ENCODE data around the gene ZNF607. TPM values are rescaled to one million over a fixed set of nuclear protein-coding genes. Genes with fewer than 3 reads are reported as not detected.

ZNF607 gene
- total and polyA plus RNA-seq, 2 of the 8 experiments (the other 6 are each of a cell fraction or from before 2014, with no cell fraction given): 6.7 to 15.9 TPM

- no peak overlapping the region for H2BK120ac ChIP-seq (replicated peaks; ENCODE audit: low read depth, low read length)
- no peaks in the 10 kb centered on the region for H3K23me2 ChIP-seq (ENCODE audit: low read depth, low read length)
- ChIA-PET CTCF (ENCODE audit: partially characterized antibody) (interaction anchor here (0.6 kb wide), 1 partner anchor 36 kb away, joined by 3 read pairs; no protein-coding TSS in a partner anchor), POLR2A (ENCODE audit: partially characterized antibody) (no interaction called here)
- no peak overlapping the region for H4K91ac ChIP-seq (replicated peaks; ENCODE audit: insufficient read length, low read length)
- no peak overlapping the region for H2BK20ac ChIP-seq (ENCODE audit: low read length)
- no peaks in the 10 kb centered on the region for H4K20me1 ChIP-seq (replicated peaks in 1 of 2; ENCODE audit: control insufficient read depth in 1 of 2, insufficient read depth in 2 of 2, low read length in 2 of 2)
- no peaks in the 10 kb centered on the region for H3K79me1 ChIP-seq (ENCODE audit: low read depth, low read length)
- H3K9me3 ChIP-seq (ENCODE audit: insufficient read depth in 2 of 2, low read depth in 1 of 2, low read length in 1 of 2): peaks cover 15 to 16% of the 10 kb centered on the region in 2 experiments
- no peaks in the 10 kb centered on the region for H3K4me1 ChIP-seq (replicated peaks in 1 of 4; ENCODE audit: control insufficient read depth in 3 of 4, insufficient read depth in 4 of 4, low read length in 3 of 4)
- H3K56ac ChIP-seq (replicated peaks; ENCODE audit: insufficient read length, low read depth, low read length): no peak overlapping the region
- H3K23ac ChIP-seq (ENCODE audit: insufficient read length): no peak overlapping the region
- DNase-seq (ENCODE audit: low read depth in 1 of 2, low spot score in 2 of 2) (no peak), FAIRE-seq (no peak)
- no peak overlapping the region for H3K14ac ChIP-seq (ENCODE audit: insufficient read length)
- no peak overlapping the region for H2BK5ac ChIP-seq (ENCODE audit: low read depth, low read length)
- no peak overlapping the region for H3K4ac ChIP-seq (replicated peaks; ENCODE audit: insufficient read length, low read depth, low read length)
- no peak overlapping the region for H3K27ac ChIP-seq (ENCODE audit: low read depth, low read length)
- 85% methylated on average over 3 of the region's 3 CpGs; no CpG with 5 or more reads in 1 of the 2 experiments for WGBS, 2 experiments (ENCODE audit: extremely low coverage in 1 of 2, insufficient coverage in 1 of 2, insufficient read length in 1 of 2, insufficient replicate concordance in 2 of 2, low coverage in 1 of 2, low lambda C conversion rate in 2 of 2, missing lambda C conversion rate in 1 of 2)
- no peak overlapping the region for H3K9ac ChIP-seq (replicated peaks in 1 of 4; ENCODE audit: extremely low read depth in 1 of 4, low read depth in 3 of 4, low read length in 3 of 4)
- H4K8ac ChIP-seq (ENCODE audit: extremely low read depth, insufficient read depth, low read length): no peak overlapping the region
- H2BK12ac ChIP-seq (ENCODE audit: low read depth, low read length): no peak overlapping the region
- H2AFZ ChIP-seq (ENCODE audit: low read length): no peak overlapping the region
- H3K36me3 ChIP-seq (ENCODE audit: control insufficient read depth in 2 of 4, insufficient read depth in 4 of 4, low read length in 3 of 4): no peaks in the 10 kb centered on the region
- no peak overlapping the region for H2AK5ac ChIP-seq (ENCODE audit: low read depth, low read length)
- no peak overlapping the region for H3K4me3 ChIP-seq (ENCODE audit: extremely low read depth in 1 of 4, insufficient read depth in 2 of 4, low read depth in 3 of 4, low read length in 4 of 4)
- TF ChIP-seq SAP30 (IDR thresholded peaks at IDR 0.05; ENCODE audit: insufficient read depth, insufficient replicate concordance, low read length) (no peak), POLR2A (IDR thresholded peaks at IDR 0.05; ENCODE audit: control extremely low read depth in 1 of 2, low read depth in 2 of 2, low read length in 2 of 2) (no peak), RFX5 (IDR thresholded peaks at IDR 0.05; ENCODE audit: borderline replicate concordance, low read depth, low read length) (no peak), SIX5 (IDR thresholded peaks at IDR 0.05; ENCODE audit: low read depth, low read length) (no peak), POU5F1 (IDR thresholded peaks at IDR 0.05; ENCODE audit: low read depth, low read length) (no peak), CTBP2 (IDR thresholded peaks at IDR 0.05; ENCODE audit: borderline replicate concordance, insufficient read depth, insufficient read length, low read length) (no peak), PHF8 (conservative IDR thresholded peaks at IDR 0.05; ENCODE audit: low read depth, low read length) (no peak), RAD21 (IDR thresholded peaks at IDR 0.05 in 1 of 2, conservative IDR thresholded peaks at IDR 0.05 in 1 of 2; ENCODE audit: low read depth in 2 of 2, low read length in 2 of 2) (no peak)
- TF ChIP-seq, protein P1, sequence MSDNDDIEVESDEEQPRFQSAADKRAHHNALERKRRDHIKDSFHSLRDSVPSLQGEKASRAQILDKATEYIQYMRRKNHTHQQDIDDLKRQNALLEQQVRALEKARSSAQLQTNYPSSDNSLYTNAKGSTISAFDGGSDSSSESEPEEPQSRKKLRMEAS (IDR thresholded peaks at IDR 0.05): no peak
- no peak overlapping the region for H3K18ac ChIP-seq (ENCODE audit: extremely low read depth, low read length)
- peaks cover 0 to 1% (median 0%) of the 10 kb centered on the region in 4 experiments; a peak in 1 of 7 replicates for H3K27me3 ChIP-seq (replicated peaks in 1 of 4; ENCODE audit: control insufficient read depth in 3 of 4, extremely low read depth in 1 of 4, insufficient read depth in 3 of 4, low read length in 3 of 4)
- no peak overlapping the region for H4K5ac ChIP-seq (ENCODE audit: insufficient read length, low read depth, low read length)
- no peak overlapping the region for H2BK15ac ChIP-seq (ENCODE audit: low read length)
- H3K4me2 ChIP-seq (ENCODE audit: insufficient read depth in 1 of 2, low read depth in 2 of 2, low read length in 2 of 2): no peak overlapping the region
- no peaks in the 10 kb centered on the region for H3K79me2 ChIP-seq (ENCODE audit: control insufficient read depth in 1 of 2, insufficient read depth in 2 of 2, low read length in 2 of 2)
Observed at GRCh38 chr19:37683520-37683919, 36.0 kb downstream of the ZNF607 start.
